HEK293T (cell line): Measurements from ENCODE around the gene CDH2.

Experiments
- CTCF ChIA-PET: fragments of 350-600 bp; formaldehyde crosslinking; extraction: SDS; loops from one replicate; lab custom pipeline; 2021; ENCODE audit warnings: antibody characterized with exemption, inconsistent platforms; lab: Yijun Ruan, JAX
- POLR2A ChIA-PET: fragments of 350-600 bp; formaldehyde crosslinking; extraction: SDS; loops from one replicate; lab custom pipeline; 2020; ENCODE audit warnings: antibody characterized with exemption, inconsistent platforms; lab: Yijun Ruan, JAX
- DNase-seq: peaks from one replicate; pipeline ENCODE4 v3.0.0; 2012; ENCODE audit warnings: mixed read lengths; ENCODE audit errors: extremely low spot score
- ARNT ChIP-seq: fragments of 450-650 bp; IDR thresholded peaks from 2 replicates; pipeline ENCODE4 v1.6.1; 2017; ENCODE audit warnings: mild to moderate bottlenecking
- BHLHE40 ChIP-seq: fragments of 450-650 bp; IDR thresholded peaks from 2 replicates; pipeline ENCODE4 v1.6.1; 2016; ENCODE audit warnings: mild to moderate bottlenecking, moderate library complexity, borderline replicate concordance
- CTBP1 ChIP-seq: fragments of 450-650 bp; IDR thresholded peaks from 2 replicates; pipeline ENCODE4 v1.6.1; 2016; ENCODE audit warnings: borderline replicate concordance
- ELF4 ChIP-seq: fragments of 450-650 bp; IDR thresholded peaks from 2 replicates; pipeline ENCODE4 v1.6.1; 2017; ENCODE audit warnings: antibody characterized with exemption
- FOXA1 ChIP-seq: fragments of 450-650 bp; IDR thresholded peaks from 2 replicates; pipeline ENCODE4 v1.6.1; 2016; ENCODE audit warnings: mild to moderate bottlenecking
- FOXK2 ChIP-seq: fragments of 450-650 bp; IDR thresholded peaks from 2 replicates; pipeline ENCODE4 v1.6.1; 2016; ENCODE audit warnings: mild to moderate bottlenecking
- FOXM1 ChIP-seq: fragments of 450-650 bp; IDR thresholded peaks from 2 replicates; pipeline ENCODE4 v1.6.1; 2017; ENCODE audit warnings: mild to moderate bottlenecking, borderline replicate concordance
- HDGF ChIP-seq: fragments of 450-650 bp; IDR thresholded peaks from 2 replicates; pipeline ENCODE4 v1.6.1; 2017; ENCODE audit warnings: antibody characterized with exemption, borderline replicate concordance
- L3MBTL2 ChIP-seq: fragments of 450-650 bp; conservative IDR thresholded peaks from 2 replicates; pipeline ENCODE4 v1.6.1; 2016; ENCODE audit warnings: mild to moderate bottlenecking
- LEF1 ChIP-seq: fragments of 450-650 bp; IDR thresholded peaks from 2 replicates; pipeline ENCODE4 v1.6.1; 2017; ENCODE audit warnings: mild to moderate bottlenecking, borderline replicate concordance
- NFRKB ChIP-seq: fragments of 450-650 bp; IDR thresholded peaks from 2 replicates; pipeline ENCODE4 v1.6.1; 2016; ENCODE audit warnings: mild to moderate bottlenecking, moderate library complexity
- PKNOX1 ChIP-seq: fragments of 450-650 bp; IDR thresholded peaks from 2 replicates; pipeline ENCODE4 v1.6.1; 2016
- SP1 ChIP-seq: fragments of 450-650 bp; IDR thresholded peaks from 2 replicates; pipeline ENCODE4 v1.6.1; 2017
- SUZ12 ChIP-seq: fragments of 450-650 bp; IDR thresholded peaks from 2 replicates; pipeline ENCODE4 v1.6.1; 2016; ENCODE audit warnings: mild to moderate bottlenecking
- TARDBP ChIP-seq: fragments of 450-650 bp; IDR thresholded peaks from 2 replicates; pipeline ENCODE4 v1.6.1; 2016
- ZNF384 ChIP-seq: fragments of 450-650 bp; IDR thresholded peaks from 2 replicates; pipeline ENCODE4 v1.6.1; 2016

The CDH2 gene

GRCh38 chr18:28036488-28036887 is 140.4 kb downstream of the CDH2 start:
- CTCF ChIA-PET = no interaction called here
- POLR2A ChIA-PET = no interaction called here
- TF ChIP-seq BHLHE40 = no peak
- TF ChIP-seq ARNT = no peak
- TF ChIP-seq FOXA1 = no peak
- no peak for TF ChIP-seq ELF4
- TF ChIP-seq FOXK2 = no peak
- no peak for TF ChIP-seq L3MBTL2
- no peak for TF ChIP-seq SP1
- TF ChIP-seq NFRKB = no peak
- no peak for TF ChIP-seq HDGF
- TF ChIP-seq ZNF384 = no peak
- no peak for TF ChIP-seq CTBP1
- TF ChIP-seq PKNOX1 = no peak
- TF ChIP-seq FOXM1 = no peak
- no peak for TF ChIP-seq TARDBP
- TF ChIP-seq LEF1 = no peak
- DNase-seq = no peak

- no peak for DNase-seq
- TF ChIP-seq PKNOX1 (no peak), SUZ12 (no peak), ZNF384 (no peak), HDGF (no peak), NFRKB (no peak), SP1 (no peak), TARDBP (no peak), L3MBTL2 (no peak), CTBP1 (no peak), FOXM1 (no peak), LEF1 (no peak), FOXK2 (no peak), FOXA1 (no peak), ELF4 (no peak), ARNT (no peak), BHLHE40 (no peak)
- ChIA-PET CTCF (no interaction called here), POLR2A (no interaction called here)
Measured at GRCh38 chr18:28034567-28034966, 142.4 kb downstream of the CDH2 start.

- ChIA-PET POLR2A (no interaction called here), CTCF (no interaction called here)
- DNase-seq = no peak
- TF ChIP-seq HDGF (no peak), FOXA1 (no peak), ELF4 (no peak), TARDBP (no peak), NFRKB (no peak), CTBP1 (no peak), LEF1 (no peak), SP1 (no peak), ARNT (no peak)
Measured at GRCh38 chr18:28032177-28032576, 144.8 kb downstream of the CDH2 start.

- TF ChIP-seq FOXK2 = no peak
- TF ChIP-seq ELF4 = no peak
- TF ChIP-seq FOXA1 = no peak
- TF ChIP-seq PKNOX1 = no peak
- TF ChIP-seq BHLHE40 = no peak
- TF ChIP-seq CTBP1 = no peak
- TF ChIP-seq FOXM1 = no peak
- no peak for TF ChIP-seq TARDBP
- TF ChIP-seq ARNT = no peak
- TF ChIP-seq ZNF384 = no peak
- TF ChIP-seq SUZ12 = no peak
- no peak for TF ChIP-seq HDGF
- no peak for TF ChIP-seq LEF1
- no peak for TF ChIP-seq SP1
- no peak for TF ChIP-seq NFRKB
- no peak for TF ChIP-seq L3MBTL2
- ChIA-PET CTCF (no interaction called here), POLR2A (no interaction called here)
- DNase-seq = no peak
Measured at GRCh38 chr18:28030458-28030857, 146.5 kb downstream of the CDH2 start.

- no peak for DNase-seq
- POLR2A ChIA-PET = no interaction called here
- CTCF ChIA-PET = no interaction called here
- TF ChIP-seq FOXM1 (no peak), L3MBTL2 (no peak), SP1 (no peak), ARNT (no peak)
Measured at GRCh38 chr18:28027755-28028154, 149.2 kb downstream of the CDH2 start.

- no peak for TF ChIP-seq CTBP1
- no peak for TF ChIP-seq ELF4
- TF ChIP-seq FOXM1 = no peak
- no peak for TF ChIP-seq PKNOX1
- no peak for TF ChIP-seq SP1
- POLR2A ChIA-PET = no interaction called here
- no peak for DNase-seq
- CTCF ChIA-PET = interaction anchor here (0.7 kb wide), 1 partner anchor 7 kb away, joined by 3 read pairs; no protein-coding TSS in a partner anchor
Measured at GRCh38 chr18:28019425-28020108, 157.4 kb downstream of the CDH2 start.
